Activated CD8-positive, alpha-beta memory T cell treated with anti-CD3 and anti-CD28 coated beads, Interleukin-2, amount 50 U/mL, for 1 hour (primary cell): Measurements from ENCODE around the gene NOD2.

Experiments used
- DNase-seq: peaks from one replicate; pipeline ENCODE4 v3.0.0-alpha.2; 2020; ENCODE audit errors: extremely low read depth

The NOD2 gene

GRCh38 chr16:50694206-50694605, 800 bp downstream of the NOD2 start:
- DNase-seq: no peak

DNA sequence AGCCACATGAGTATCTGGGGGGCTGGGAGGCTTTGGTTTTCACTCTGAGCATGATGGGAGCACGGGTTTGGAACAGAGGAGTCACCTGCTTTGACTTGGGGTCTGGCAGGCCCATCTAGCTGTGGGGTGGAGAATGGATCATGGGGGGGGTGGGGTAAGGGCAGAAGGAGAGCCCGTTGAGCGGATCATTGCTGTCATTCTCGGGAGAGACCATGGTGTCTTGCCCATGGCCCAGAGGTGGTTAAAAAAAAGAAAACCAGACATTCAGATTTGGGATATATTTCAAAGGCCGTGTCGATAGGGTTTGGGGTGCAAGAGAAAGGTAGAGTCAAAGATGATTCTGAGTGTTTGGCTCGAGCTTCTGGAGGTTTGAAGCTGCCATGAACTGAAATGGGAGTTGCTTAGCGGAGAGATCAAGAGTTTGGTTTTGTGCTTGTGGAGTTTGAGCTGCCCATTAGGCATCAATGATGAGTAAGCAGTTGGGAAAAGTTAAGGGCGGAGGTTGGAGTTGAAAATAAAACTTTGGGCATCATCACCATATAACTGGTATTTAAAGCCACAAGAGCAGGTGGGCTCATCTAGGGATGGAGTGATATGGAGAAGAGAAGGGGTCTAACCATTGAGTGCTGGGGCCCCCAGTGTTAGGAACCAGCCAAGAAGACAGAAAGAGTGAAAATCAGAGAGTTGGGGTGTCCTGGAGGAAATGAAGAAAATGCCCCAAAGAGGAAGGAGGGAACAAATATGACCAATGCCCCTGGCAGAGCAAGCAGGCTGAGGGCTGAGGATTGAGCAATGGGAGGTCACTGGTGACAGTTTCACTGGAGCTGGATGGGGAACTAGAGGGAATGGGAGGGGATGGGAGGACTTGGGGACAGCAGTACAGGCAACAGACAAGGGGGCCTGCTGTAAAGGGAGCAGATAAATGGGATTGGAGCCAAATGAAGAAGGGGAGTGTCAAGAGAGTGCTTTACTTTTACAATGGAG, 1.9 kb downstream of the NOD2 start:
- no peak for DNase-seq

GRCh38 chr16:50696126-50696525, 2.7 kb downstream of the NOD2 start:
- no peak for DNase-seq

DNA sequence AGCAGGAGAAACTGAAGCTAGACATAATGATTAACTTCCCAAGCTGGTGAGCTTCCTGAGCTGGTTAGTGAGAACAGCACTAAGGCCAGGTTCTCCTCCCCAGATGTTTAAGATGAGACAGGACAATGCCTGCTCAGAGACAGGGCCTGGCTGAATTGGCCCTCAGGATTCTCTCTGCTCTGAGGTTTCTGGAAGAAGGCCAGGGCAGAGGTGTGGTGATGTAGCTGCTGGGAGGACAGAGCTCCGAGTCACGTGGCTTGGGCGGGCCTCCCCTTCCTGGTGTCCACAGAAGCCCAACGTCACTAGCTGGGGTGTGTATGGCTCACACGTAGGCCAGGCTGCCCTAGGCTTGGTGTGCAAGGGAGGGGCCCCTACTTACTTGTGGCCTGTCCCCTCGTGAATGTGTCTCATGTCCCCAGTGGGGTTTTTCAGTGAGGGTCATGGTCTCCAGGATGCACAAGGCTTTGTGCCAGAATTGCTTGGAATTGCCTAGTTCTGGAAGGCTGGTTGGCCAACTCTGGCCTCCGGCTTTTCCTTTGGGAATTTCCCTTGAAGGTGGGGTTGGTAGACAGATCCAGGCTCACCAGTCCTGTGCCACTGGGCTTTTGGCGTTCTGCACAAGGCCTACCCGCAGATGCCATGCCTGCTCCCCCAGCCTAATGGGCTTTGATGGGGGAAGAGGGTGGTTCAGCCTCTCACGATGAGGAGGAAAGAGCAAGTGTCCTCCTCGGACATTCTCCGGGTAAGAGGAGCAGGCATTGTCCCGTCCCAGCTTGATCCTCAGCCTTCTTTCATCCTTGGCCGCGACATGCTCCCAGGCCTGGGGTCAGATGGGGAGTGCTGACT, 3.4 kb downstream of the NOD2 start:
- no peak for DNase-seq

GRCh38 chr16:50697421-50697715, 4.0 kb downstream of the NOD2 start:
- no peak for DNase-seq

DNA sequence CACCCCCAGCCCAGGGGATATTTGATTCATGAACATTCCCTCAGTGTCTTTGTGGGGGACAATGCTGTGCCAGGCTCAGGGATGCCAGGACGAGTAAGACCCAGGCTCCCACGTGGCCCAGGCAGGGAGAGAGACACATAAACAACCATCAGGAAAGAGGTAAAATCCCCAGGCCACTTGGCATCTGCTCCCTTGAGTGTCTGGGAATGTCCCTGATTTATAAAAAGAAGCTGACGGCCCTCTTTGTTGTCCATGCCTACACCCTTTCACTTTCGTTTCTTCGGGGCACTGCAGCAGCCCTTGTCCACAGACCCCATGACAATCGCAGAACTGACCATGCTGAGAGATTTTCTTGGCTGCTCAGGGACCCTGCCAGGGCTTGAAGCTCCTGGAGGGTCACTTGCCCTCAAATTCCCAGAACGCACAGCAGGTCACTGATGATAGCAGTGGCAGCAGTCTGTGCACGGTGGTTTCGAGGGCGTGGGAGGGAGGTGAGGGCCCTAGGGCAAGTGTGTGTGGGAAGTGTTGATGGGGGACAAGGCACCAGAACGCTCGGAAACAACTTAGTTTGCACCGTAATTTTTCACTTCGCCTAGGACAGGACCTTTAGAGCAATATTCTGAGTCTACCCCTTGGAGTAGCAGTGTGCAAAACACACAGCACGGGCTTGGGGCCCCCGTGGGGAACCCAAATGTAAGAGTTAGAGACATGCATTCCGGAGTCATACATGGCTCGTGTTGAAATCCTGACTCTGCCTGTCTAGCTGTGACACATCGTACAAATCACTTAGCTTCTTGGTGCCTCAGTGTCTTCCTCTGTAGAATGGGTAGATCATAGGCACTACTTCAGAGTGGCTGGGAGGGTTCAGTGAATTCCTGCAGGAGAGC, 4.7 kb downstream of the NOD2 start:
- DNase-seq: no peak

DNA sequence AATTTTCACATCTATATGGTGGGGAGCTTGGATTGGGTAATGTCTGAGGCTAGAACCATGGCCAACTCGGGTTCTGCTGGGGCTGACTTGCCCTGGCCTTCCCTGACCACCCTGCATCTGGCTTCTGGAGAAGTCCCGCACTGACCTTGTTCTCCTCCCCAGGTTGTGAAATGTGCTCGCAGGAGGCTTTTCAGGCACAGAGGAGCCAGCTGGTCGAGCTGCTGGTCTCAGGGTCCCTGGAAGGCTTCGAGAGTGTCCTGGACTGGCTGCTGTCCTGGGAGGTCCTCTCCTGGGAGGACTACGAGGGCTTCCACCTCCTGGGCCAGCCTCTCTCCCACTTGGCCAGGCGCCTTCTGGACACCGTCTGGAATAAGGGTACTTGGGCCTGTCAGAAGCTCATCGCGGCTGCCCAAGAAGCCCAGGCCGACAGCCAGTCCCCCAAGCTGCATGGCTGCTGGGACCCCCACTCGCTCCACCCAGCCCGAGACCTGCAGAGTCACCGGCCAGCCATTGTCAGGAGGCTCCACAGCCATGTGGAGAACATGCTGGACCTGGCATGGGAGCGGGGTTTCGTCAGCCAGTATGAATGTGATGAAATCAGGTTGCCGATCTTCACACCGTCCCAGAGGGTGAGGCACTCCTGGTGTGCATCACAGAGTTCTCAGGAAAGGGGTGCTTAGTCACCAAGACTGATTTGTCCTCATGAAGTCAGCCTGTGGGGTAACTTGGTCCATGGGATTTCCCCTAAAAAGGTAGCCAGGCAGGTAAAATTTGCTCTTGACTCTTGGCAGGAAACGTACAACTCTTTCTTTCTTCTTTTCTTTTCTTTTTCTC, 6.1 kb downstream of the NOD2 start:
- no peak for DNase-seq

GRCh38 chr16:50702725-50703124, 9.3 kb downstream of the NOD2 start:
- no peak for DNase-seq

DNA sequence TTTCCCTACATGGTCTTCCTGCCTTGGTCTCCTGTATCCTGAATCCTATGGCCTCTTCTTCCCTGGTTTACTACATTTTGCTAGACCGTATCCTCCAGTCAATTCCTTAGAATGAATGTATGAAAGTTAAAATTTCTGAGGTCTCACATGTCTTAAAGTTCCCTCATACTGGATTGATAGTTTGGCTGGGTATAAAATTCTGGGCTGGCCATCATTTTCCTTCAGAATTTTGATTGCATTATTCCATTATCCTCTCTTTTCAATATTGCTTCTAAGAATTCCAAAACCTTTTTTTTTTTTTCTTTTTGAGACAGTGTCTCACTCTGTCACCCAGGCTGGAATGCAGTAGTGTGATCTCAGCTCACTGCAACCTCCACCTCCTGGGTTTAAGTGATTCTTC, 10.8 kb downstream of the NOD2 start:
- no peak for DNase-seq

GRCh38 chr16:50705436-50706110, 12.2 kb downstream of the NOD2 start:
- no peak for DNase-seq

GRCh38 chr16:50706250-50706649, 12.8 kb downstream of the NOD2 start:
- DNase-seq: no peak

GRCh38 chr16:50708373-50709060, 15.1 kb downstream of the NOD2 start:
- no peak for DNase-seq

GRCh38 chr16:50709061-50709684, 15.8 kb downstream of the NOD2 start:
- DNase-seq: no peak

GRCh38 chr16:50709980-50710379, 16.6 kb downstream of the NOD2 start:
- no peak for DNase-seq

GRCh38 chr16:50711040-50711439, 17.6 kb downstream of the NOD2 start:
- DNase-seq: no peak

DNA sequence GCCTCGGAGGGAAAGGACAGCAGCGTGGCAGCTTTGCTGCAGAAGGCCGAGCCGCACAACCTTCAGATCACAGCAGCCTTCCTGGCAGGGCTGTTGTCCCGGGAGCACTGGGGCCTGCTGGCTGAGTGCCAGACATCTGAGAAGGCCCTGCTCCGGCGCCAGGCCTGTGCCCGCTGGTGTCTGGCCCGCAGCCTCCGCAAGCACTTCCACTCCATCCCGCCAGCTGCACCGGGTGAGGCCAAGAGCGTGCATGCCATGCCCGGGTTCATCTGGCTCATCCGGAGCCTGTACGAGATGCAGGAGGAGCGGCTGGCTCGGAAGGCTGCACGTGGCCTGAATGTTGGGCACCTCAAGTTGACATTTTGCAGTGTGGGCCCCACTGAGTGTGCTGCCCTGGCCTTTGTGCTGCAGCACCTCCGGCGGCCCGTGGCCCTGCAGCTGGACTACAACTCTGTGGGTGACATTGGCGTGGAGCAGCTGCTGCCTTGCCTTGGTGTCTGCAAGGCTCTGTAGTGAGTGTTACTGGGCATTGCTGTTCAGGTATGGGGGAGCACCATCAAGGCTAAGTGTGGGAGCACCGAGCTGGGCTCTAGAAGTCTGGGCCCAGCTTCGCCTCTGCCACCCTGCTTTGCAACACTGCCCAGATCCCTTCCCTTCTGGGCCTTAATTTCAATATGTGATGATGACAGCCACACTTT, 18.6 kb downstream of the NOD2 start:
- DNase-seq: no peak

DNA sequence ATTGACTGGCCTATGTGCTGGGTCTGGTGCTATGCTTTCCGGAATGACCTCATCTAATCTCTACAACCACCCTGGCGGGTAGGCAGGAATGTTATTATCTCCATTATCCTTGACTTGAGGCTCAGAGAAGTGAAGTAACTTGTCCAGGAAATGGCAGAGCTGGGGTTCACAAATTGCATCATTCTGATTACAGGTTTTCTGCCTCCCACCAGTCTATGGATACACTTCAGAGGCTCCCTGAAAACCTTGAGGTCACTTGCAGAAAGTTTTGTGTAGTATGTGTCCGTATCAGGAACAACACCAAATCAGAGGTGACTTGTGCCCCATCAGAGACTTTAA, 19.1 kb downstream of the NOD2 start:
- DNase-seq: no peak

- DNase-seq: no peak
Observed at GRCh38 chr16:50712956-50713355, 19.6 kb downstream of the NOD2 start.

DNA sequence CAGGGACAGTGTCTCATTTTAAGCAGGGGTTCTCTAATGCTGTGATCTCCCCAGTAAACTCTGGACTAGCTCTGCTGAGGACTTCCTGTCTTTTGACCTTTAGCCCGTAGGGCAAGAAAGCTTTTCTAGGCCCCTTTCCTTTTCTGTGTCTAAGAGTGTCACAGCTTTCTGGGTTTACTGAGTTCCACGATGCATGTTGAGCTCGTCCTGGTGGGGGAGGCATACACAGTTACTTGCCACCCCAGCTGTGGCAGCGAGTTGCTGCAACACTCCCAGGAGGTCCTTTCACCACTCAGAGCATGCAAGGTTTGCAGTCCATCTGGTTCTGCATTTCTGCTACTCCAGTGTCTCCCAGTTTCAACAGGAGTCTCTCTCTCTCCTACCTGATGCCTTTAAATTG, 23.7 kb downstream of the NOD2 start:
- DNase-seq: no peak
